Measurements from ENCODE around the gene ULK2.

- TF ChIP-seq CTCF (IDR thresholded peaks at IDR 0.05) (no peak), POLR2A (IDR thresholded peaks at IDR 0.05) (no peak), POLR2AphosphoS5 (IDR thresholded peaks at IDR 0.05) (no peak), EP300 (IDR thresholded peaks at IDR 0.05) (no peak)
These were observed 37.7 kb downstream of the ULK2 start for GRCh38 chr17:19830061-19830460.
